Measurements from ENCODE around the gene FERMT3. TPM values are rescaled to one million over a fixed set of nuclear protein-coding genes. Genes with fewer than 3 reads are reported as not detected.
A peak's percentile ranks its signal among the peaks of the same experiment; 100 is the strongest.

FERMT3 gene
- total and polyA plus RNA-seq, 2 of the 13 experiments (the other 11 are each of a cell fraction or from before 2014, with no cell fraction given): 0.29 TPM; not detected in 1

DNA sequence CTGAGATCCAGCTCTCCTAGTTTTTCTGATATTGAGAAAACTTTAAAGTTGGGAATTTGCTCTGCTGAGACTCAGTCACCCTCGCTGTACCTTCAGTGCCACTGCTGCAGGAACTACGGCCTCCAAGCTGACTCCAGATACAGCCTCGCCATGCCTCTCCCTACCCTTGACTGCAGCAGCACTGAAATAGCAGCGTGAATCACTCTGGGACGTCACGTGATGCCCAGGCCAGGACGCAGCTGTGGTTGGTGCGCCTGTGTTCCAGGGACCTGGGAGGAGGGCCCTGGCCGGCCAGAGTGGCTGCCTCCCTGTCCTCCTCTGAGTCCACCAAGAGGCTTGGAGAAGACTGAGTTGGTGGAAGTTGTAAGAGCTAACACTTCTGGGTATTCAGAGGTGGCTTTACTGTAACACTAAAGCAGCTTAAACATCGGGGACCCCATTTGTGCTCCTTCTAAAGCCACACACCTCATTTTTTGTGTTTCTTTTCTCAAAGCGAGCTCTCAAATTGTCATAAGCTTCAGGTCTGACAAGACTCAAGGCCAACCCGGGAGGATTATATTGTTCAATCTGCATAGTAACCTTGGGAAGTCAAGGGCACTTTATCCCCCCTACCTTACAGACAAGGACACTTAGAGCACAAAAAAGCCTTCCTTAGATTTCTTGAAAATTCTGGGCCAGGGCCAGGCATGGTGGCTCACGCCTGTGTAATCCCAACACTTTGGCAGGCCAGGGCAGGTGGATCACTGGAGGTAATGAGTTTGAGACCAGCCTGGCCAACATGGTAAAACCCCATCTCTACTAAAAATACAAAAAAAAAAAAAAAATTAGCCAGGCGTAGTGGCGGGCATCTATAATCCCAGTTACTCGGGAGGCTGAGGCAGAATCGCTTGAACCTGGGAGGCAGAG lies 24.8 kb upstream of the FERMT3 start (continued):
- TF ChIP-seq ARID5B (CRISPR knock-in tag; IDR thresholded peaks at IDR 0.05) (peak; percentile 48), ZKSCAN5 (CRISPR knock-in tag; IDR thresholded peaks at IDR 0.05) (no peak), MTF1 (CRISPR knock-in tag; IDR thresholded peaks at IDR 0.05) (no peak), ZNF563 (CRISPR knock-in tag; IDR thresholded peaks at IDR 0.05) (no peak), HMG20A (CRISPR knock-in tag; IDR thresholded peaks at IDR 0.05; ENCODE audit: borderline replicate concordance) (no peak; the same call in 1 of the 2 replicates), ZNF30 (CRISPR knock-in tag; IDR thresholded peaks at IDR 0.05) (no peak), FOXC1 (CRISPR knock-in tag; IDR thresholded peaks at IDR 0.05; ENCODE audit: borderline replicate concordance) (no peak), GATAD2A (CRISPR knock-in tag; IDR thresholded peaks at IDR 0.05) (0 out of 2 replicates have a peak, but pooled peaks have one; percentile 21), ASH2L (IDR thresholded peaks at IDR 0.05; ENCODE audit: insufficient read length, low read depth, low read length) (peak; percentile 34), STAG1 (CRISPR knock-in tag; IDR thresholded peaks at IDR 0.05) (no peak), AHR (CRISPR knock-in tag; IDR thresholded peaks at IDR 0.05) (no peak), ZFP1 (CRISPR knock-in tag; IDR thresholded peaks at IDR 0.05) (no peak), ZZZ3 (CRISPR knock-in tag; IDR thresholded peaks at IDR 0.05; ENCODE audit: borderline replicate concordance) (no peak), THYN1 (CRISPR knock-in tag; IDR thresholded peaks at IDR 0.05; ENCODE audit: borderline replicate concordance, low read depth) (no peak), MBD4 (IDR thresholded peaks at IDR 0.05; ENCODE audit: borderline replicate concordance, low read length) (no peak), FOXO1 (CRISPR knock-in tag; IDR thresholded peaks at IDR 0.05) (no peak), HINFP (CRISPR knock-in tag; IDR thresholded peaks at IDR 0.05; ENCODE audit: low read depth) (peak; percentile 72; the same call in 1 of the 2 replicates), ZBTB2 (CRISPR knock-in tag; IDR thresholded peaks at IDR 0.05; ENCODE audit: low read depth) (no peak)
- TF ChIP-seq, protein P1, sequence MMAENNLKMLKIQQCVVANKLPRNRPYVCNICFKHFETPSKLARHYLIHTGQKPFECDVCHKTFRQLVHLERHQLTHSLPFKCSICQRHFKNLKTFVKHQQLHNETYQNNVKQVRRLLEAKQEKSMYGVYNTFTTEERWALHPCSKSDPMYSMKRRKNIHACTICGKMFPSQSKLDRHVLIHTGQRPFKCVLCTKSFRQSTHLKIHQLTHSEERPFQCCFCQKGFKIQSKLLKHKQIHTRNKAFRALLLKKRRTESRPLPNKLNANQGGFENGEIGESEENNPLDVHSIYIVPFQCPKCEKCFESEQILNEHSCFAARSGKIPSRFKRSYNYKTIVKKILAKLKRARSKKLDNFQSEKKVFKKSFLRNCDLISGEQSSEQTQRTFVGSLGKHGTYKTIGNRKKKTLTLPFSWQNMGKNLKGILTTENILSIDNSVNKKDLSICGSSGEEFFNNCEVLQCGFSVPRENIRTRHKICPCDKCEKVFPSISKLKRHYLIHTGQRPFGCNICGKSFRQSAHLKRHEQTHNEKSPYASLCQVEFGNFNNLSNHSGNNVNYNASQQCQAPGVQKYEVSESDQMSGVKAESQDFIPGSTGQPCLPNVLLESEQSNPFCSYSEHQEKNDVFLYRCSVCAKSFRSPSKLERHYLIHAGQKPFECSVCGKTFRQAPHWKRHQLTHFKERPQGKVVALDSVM (CRISPR knock-in tag; IDR thresholded peaks at IDR 0.05): peak; percentile 80; the same call in 1 of the 2 replicates
